T-helper 1 cell treated with Interleukin-12 subunit alpha and Interleukin-12 subunit beta and Interleukin-4 antibody, amounts not matched to agents 30 ng/mL and 1 ng/mL, for 36 hours (primary cell): ENCODE data around the gene SLC7A6OS. TPM values are rescaled to one million over a fixed set of nuclear protein-coding genes. Genes with fewer than 3 reads are reported as not detected.

ENCODE experiments used
- intact Hi-C: fragments of 100-400 bp; cut with micrococcal nuclease; formaldehyde crosslinking; loops from one replicate; pipeline ENCODE4 v1.15.1; 2024
- total RNA-seq: library from RNA; stranded (reverse); gene quantifications from 2 replicates; pipeline ENCODE4 v1.2.3, GENCODE V29; 2022

SLC7A6OS gene
- total RNA-seq: 28.7 and 31.1 TPM in 2 replicates

GRCh38 chr16:68310774-68311511 is at the start of gene SLC7A6OS, which contains the start of gene PRMT7:
Gene SLC7A6OS (minus strand): TSS chr16:68310946. CDS start chr16:68310926, 20 bp downstream.
Gene PRMT7 (plus strand): TSS chr16:68311019. CDS start chr16:68315980, 4,961 bp downstream.
- intact Hi-C loops: loop anchor here (1.0 to 10.0 kb wide), 18 partner anchors 8 to 1028 kb away; partner anchors contain the start of genes CENPT, COG8, CTCF and GFOD2

GRCh38 chr16:68359398-68360191 is 48.8 kb upstream of the SLC7A6OS start:
- intact Hi-C loops: no loop called here

GRCh38 chr16:68358951-68359350 is 48.2 kb upstream of the SLC7A6OS start:
- intact Hi-C loops: no loop called here

GRCh38 chr16:68357923-68358322 is 47.2 kb upstream of the SLC7A6OS start:
- intact Hi-C loops: no loop called here

- intact Hi-C loops: no loop called here
Observed at GRCh38 chr16:68357521-68357922, 46.8 kb upstream of the SLC7A6OS start.

GRCh38 chr16:68356919-68357286 is 46.2 kb upstream of the SLC7A6OS start:
- intact Hi-C loops: loop anchor here (1.0 kb wide), 1 partner anchor 10 kb away; no protein-coding TSS in a partner anchor

GRCh38 chr16:68356249-68356918 is 45.6 kb upstream of the SLC7A6OS start:
- intact Hi-C loops: loop anchor here (1.0 kb wide), 1 partner anchor 11 kb away; no protein-coding TSS in a partner anchor

GRCh38 chr16:68355447-68356248 is 44.9 kb upstream of the SLC7A6OS start:
- intact Hi-C loops: loop anchor here (1.0 kb wide), 1 partner anchor 12 kb away; no protein-coding TSS in a partner anchor

- intact Hi-C loops: no loop called here
Observed at GRCh38 chr16:68354816-68355215, 44.1 kb upstream of the SLC7A6OS start.

- intact Hi-C loops: no loop called here
Observed at GRCh38 chr16:68353366-68353765, 42.6 kb upstream of the SLC7A6OS start.

- intact Hi-C loops: no loop called here
Observed at GRCh38 chr16:68351991-68352431, 41.3 kb upstream of the SLC7A6OS start.

- intact Hi-C loops: no loop called here
Observed at GRCh38 chr16:68351463-68351862, 40.7 kb upstream of the SLC7A6OS start.

GRCh38 chr16:68350813-68351350 is 40.1 kb upstream of the SLC7A6OS start:
- intact Hi-C loops: no loop called here

GRCh38 chr16:68349838-68350410 is 39.2 kb upstream of the SLC7A6OS start:
- intact Hi-C loops: no loop called here

- intact Hi-C loops: no loop called here
Observed at GRCh38 chr16:68348639-68349445, 38.1 kb upstream of the SLC7A6OS start.

GRCh38 chr16:68347605-68348004 is 36.9 kb upstream of the SLC7A6OS start:
- intact Hi-C loops: no loop called here

GRCh38 chr16:68346892-68347480 is 36.2 kb upstream of the SLC7A6OS start:
- intact Hi-C loops: no loop called here

GRCh38 chr16:68345958-68346635 is 35.4 kb upstream of the SLC7A6OS start:
- intact Hi-C loops: no loop called here
